ENCODE results near the gene WDR35. TPM values are rescaled to one million over a fixed set of nuclear protein-coding genes. Genes with fewer than 3 reads are reported as not detected.

Gene WDR35
- total RNA-seq, 1 donor from 2014 or later = 4.9 TPM

DNA sequence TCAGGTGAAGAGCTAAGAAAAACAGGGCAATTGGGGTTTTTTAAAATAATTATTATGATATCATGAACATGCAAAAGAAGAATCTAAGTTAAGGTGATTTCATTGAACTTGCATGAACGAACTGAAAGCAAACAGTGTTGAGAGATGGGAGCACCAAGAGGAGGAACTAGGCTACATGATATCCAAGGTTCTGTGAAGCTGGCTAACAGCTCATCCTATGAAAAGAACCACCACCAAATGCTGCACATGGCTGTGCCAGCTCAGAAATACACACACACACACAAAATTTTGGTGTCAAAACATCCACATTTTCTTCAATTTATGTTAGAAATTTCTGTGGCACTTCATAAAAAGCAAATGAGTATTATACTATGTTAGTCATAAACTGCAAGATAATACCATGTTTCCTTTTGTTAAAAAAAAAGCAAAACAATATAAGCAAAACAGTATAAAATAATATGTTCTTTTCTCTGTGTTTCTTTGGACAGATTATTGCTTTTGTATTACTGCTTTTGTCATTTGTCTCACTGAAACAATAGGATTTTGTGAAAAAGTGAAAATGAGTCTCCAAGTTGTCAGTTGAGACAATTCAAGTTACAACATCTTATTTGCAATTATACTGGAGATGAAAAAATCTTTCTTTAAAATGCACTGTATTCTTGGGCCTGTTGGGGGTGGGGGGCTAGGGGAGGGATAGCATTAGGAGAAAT is 75.5 kb downstream of the WDR35 start:
- no peak for DNase-seq (ENCODE audit: low spot score)
- Mint-ChIP-seq H3K36me3 (ENCODE audit: low read depth) (peaks cover 11% of the 10 kb centered on the region), H3K9me3 (ENCODE audit: low read depth) (peaks cover 4% of the 10 kb centered on the region), H3K4me1 (ENCODE audit: low read depth) (peaks cover 26% of the 10 kb centered on the region), H3K4me3 (ENCODE audit: unreplicated experiment) (no peak overlapping the region), H3K27ac (ENCODE audit: unreplicated experiment) (no peak overlapping the region), H3K27me3 (ENCODE audit: low read depth) (no peaks in the 10 kb centered on the region)
- TF ChIP-seq, protein P1, sequence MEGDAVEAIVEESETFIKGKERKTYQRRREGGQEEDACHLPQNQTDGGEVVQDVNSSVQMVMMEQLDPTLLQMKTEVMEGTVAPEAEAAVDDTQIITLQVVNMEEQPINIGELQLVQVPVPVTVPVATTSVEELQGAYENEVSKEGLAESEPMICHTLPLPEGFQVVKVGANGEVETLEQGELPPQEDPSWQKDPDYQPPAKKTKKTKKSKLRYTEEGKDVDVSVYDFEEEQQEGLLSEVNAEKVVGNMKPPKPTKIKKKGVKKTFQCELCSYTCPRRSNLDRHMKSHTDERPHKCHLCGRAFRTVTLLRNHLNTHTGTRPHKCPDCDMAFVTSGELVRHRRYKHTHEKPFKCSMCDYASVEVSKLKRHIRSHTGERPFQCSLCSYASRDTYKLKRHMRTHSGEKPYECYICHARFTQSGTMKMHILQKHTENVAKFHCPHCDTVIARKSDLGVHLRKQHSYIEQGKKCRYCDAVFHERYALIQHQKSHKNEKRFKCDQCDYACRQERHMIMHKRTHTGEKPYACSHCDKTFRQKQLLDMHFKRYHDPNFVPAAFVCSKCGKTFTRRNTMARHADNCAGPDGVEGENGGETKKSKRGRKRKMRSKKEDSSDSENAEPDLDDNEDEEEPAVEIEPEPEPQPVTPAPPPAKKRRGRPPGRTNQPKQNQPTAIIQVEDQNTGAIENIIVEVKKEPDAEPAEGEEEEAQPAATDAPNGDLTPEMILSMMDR (IDR thresholded peaks at IDR 0.05) = no peak

DNA sequence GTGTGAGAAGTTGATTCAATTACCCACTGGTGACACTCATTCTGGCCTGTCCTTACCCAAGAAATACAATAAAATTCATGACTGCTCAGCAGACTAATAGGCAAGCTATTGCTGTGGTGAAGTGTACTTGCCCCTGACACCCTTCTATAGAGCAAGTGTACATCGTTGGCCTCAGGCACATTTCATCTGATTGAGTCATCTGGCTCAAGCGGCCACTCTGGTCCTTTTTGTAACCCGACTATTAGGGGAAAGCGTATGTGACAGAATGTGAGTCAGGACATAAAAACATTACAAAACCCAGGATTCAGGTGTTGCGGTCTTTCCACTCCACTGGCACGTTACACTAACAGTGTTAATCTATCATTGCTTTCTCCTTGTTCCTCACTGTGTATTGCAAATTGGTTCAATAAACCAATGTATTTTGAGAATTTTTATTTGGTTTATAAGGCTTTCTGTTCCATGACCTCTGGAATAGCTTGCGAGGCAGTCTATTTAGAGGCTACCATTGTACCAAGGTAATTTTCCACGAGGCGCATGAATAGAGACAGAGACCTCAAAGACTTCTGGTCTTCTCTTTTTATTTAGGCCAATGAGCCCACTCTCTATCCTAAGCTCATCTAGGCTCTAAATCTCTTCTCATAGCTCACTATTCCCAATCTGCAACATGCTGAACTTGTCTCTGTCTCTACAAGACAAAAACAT is 77.9 kb downstream of the WDR35 start:
- peak overlapping the region; percentile 86 for H3K27ac Mint-ChIP-seq (ENCODE audit: unreplicated experiment)

GRCh38 chr2:19902216-19902740 is 87.6 kb downstream of the WDR35 start:
- Mint-ChIP-seq H3K27ac (ENCODE audit: unreplicated experiment) (peak overlapping the region; percentile 100), H3K27me3 (ENCODE audit: low read depth) (no peaks in the 10 kb centered on the region), H3K4me3 (ENCODE audit: unreplicated experiment) (peak overlapping the region; percentile 87), H3K4me1 (ENCODE audit: low read depth) (peaks cover 35% of the 10 kb centered on the region), H3K36me3 (ENCODE audit: low read depth) (peaks cover 2% of the 10 kb centered on the region), H3K9me3 (ENCODE audit: low read depth) (no peaks in the 10 kb centered on the region)
- TF ChIP-seq, protein P1 (IDR thresholded peaks at IDR 0.05) = no peak
- no peak for DNase-seq (ENCODE audit: low spot score)

More for the DNA sequence above, 77.9 kb downstream of the WDR35 start:
- TF ChIP-seq, protein P1 (IDR thresholded peaks at IDR 0.05) = no peak
- peaks cover 26% of the 10 kb centered on the region for H3K4me1 Mint-ChIP-seq (ENCODE audit: low read depth)
- H3K27me3 Mint-ChIP-seq (ENCODE audit: low read depth) = no peaks in the 10 kb centered on the region
- no peak overlapping the region for H3K4me3 Mint-ChIP-seq (ENCODE audit: unreplicated experiment)
- DNase-seq (ENCODE audit: low spot score) = no peak
- H3K9me3 Mint-ChIP-seq (ENCODE audit: low read depth) = no peaks in the 10 kb centered on the region
- peaks cover 4% of the 10 kb centered on the region for H3K36me3 Mint-ChIP-seq (ENCODE audit: low read depth)

GRCh38 chr2:19901442-19902215 is 88.3 kb downstream of the WDR35 start, which contains the start of gene TTC32:
TSS of gene TTC32 (minus strand) at chr2:19901983. CDS start at chr2:19901854, 129 bp downstream.
- peaks cover 2% of the 10 kb centered on the region for H3K36me3 Mint-ChIP-seq (ENCODE audit: low read depth)
- H3K9me3 Mint-ChIP-seq (ENCODE audit: low read depth) = no peaks in the 10 kb centered on the region
- peaks cover 38% of the 10 kb centered on the region for H3K4me1 Mint-ChIP-seq (ENCODE audit: low read depth)
- no peaks in the 10 kb centered on the region for H3K27me3 Mint-ChIP-seq (ENCODE audit: low read depth)
- peak within 1 kb of the TSS; percentile 100 for H3K27ac Mint-ChIP-seq (ENCODE audit: unreplicated experiment)
- TF ChIP-seq, protein P1 (IDR thresholded peaks at IDR 0.05) = no peak
- DNase-seq (ENCODE audit: low spot score) = peak; percentile 97
- H3K4me3 Mint-ChIP-seq (ENCODE audit: unreplicated experiment) = peak within 1 kb of the TSS; percentile 87

All from chondrocyte (in vitro differentiated cells).